ENCODE data around the gene ARL14. TPM values are rescaled to one million over a fixed set of nuclear protein-coding genes. Genes with fewer than 3 reads are reported as not detected.

Gene ARL14
- total and polyA plus RNA-seq, 8 donors: 0.75 to 5.8 (median 2.4) TPM

GRCh38 chr3:160649596-160649995 lies 27.4 kb upstream of the ARL14 start:
- H3K36me3 ChIP-seq: no peaks in the 10 kb centered on the region
- no peaks in the 10 kb centered on the region for H3K4me1 ChIP-seq
- intact Hi-C loops (cut with DNase I): no loop called here
- WGBS, 2 donors: 92 to 93% methylated on average over 3 of the region's 3 CpGs
- H3K27me3 ChIP-seq: no peaks in the 10 kb centered on the region
- no peaks in the 10 kb centered on the region for H3K9me3 ChIP-seq
- FAIRE-seq: no peak
- no peak overlapping the region for H3K4me3 ChIP-seq
- no peak overlapping the region for H3K27ac ChIP-seq
- no peak for ATAC-seq
- DNase-seq: no peak
- TF ChIP-seq CTCF (IDR thresholded peaks at IDR 0.05): no peak

GRCh38 chr3:160653512-160653911 lies 23.4 kb upstream of the ARL14 start:
- no peaks in the 10 kb centered on the region for H3K9me3 ChIP-seq
- no peak for TF ChIP-seq CTCF (IDR thresholded peaks at IDR 0.05)
- intact Hi-C loops (cut with DNase I): no loop called here
- H3K4me3 ChIP-seq: no peak overlapping the region
- H3K27ac ChIP-seq: no peak overlapping the region
- no peak for ATAC-seq
- H3K27me3 ChIP-seq: no peaks in the 10 kb centered on the region
- H3K36me3 ChIP-seq: no peaks in the 10 kb centered on the region
- DNase-seq: no peak
- no peaks in the 10 kb centered on the region for H3K4me1 ChIP-seq
- FAIRE-seq: no peak

- FAIRE-seq (no peak), DNase-seq (no peak), ATAC-seq (no peak)
- WGBS, 2 donors: 84 to 86% methylated on average over 5 of the region's 5 CpGs
- TF ChIP-seq CTCF (IDR thresholded peaks at IDR 0.05): no peak
- Histone ChIP-seq H3K36me3 (no peaks in the 10 kb centered on the region), H3K27me3 (no peaks in the 10 kb centered on the region), H3K4me1 (no peaks in the 10 kb centered on the region), H3K4me3 (no peak overlapping the region), H3K9me3 (no peaks in the 10 kb centered on the region), H3K27ac (no peak overlapping the region)
- intact Hi-C loops (cut with DNase I): no loop called here
These were observed 16.1 kb upstream of the ARL14 start for GRCh38 chr3:160660902-160661301.

GRCh38 chr3:160661660-160662059 lies 15.3 kb upstream of the ARL14 start:
- 51 to 58% methylated on average over 1 of the region's 1 CpG for WGBS, 2 donors
- no peaks in the 10 kb centered on the region for H3K36me3 ChIP-seq
- H3K9me3 ChIP-seq: no peaks in the 10 kb centered on the region
- H3K4me3 ChIP-seq: no peak overlapping the region
- FAIRE-seq (no peak), ATAC-seq (no peak), DNase-seq (no peak)
- H3K27me3 ChIP-seq: no peaks in the 10 kb centered on the region
- H3K4me1 ChIP-seq: no peaks in the 10 kb centered on the region
- no peak for TF ChIP-seq CTCF (IDR thresholded peaks at IDR 0.05)
- intact Hi-C loops (cut with DNase I): no loop called here
- H3K27ac ChIP-seq: no peak overlapping the region

GRCh38 chr3:160665231-160665630 lies 11.7 kb upstream of the ARL14 start:
- 85 to 89% methylated on average over 3 of the region's 3 CpGs for WGBS, 2 donors
- FAIRE-seq (no peak), DNase-seq (no peak), ATAC-seq (no peak)
- Histone ChIP-seq H3K4me1 (no peaks in the 10 kb centered on the region), H3K27me3 (no peaks in the 10 kb centered on the region), H3K27ac (no peak overlapping the region), H3K9me3 (no peaks in the 10 kb centered on the region), H3K4me3 (no peak overlapping the region), H3K36me3 (no peaks in the 10 kb centered on the region)
- TF ChIP-seq CTCF (IDR thresholded peaks at IDR 0.05): no peak
- intact Hi-C loops (cut with DNase I): no loop called here
